SU-DHL-6 (cell line): ENCODE results near the gene DNAJC18.

Source experiments
- CTCF ChIP-seq: fragments of 200-600 bp; sonication (generic); IDR thresholded peaks from one replicate; pipeline ENCODE4 v1.5.1; 2017; ENCODE audit warnings: antibody characterized with exemption, mild to moderate bottlenecking, low read length, moderate library complexity; ENCODE audit not compliant: insufficient read depth, poor library complexity, severe bottlenecking
- EZH2phosphoT487 ChIP-seq: fragments of 200-600 bp; sonication (generic), shearing (Covaris generic); conservative IDR thresholded peaks from 2 replicates; pipeline ENCODE4 v1.6.1; 2018; ENCODE audit warnings: mild to moderate bottlenecking, antibody characterized with exemption, low read length, moderate library complexity, mixed read lengths

GRCh38 chr5:139404484-139404840 lies 34.9 kb downstream of the DNAJC18 start:
- TF ChIP-seq CTCF: no peak
- TF ChIP-seq EZH2phosphoT487: no peak
